H9 (cell line): ENCODE results near the gene KDM5B. TPM values are rescaled to one million over a fixed set of nuclear protein-coding genes. Genes with fewer than 3 reads are reported as not detected.

Experiments
- DNase-seq: peaks from one replicate; pipeline ENCODE4 v3.0.0-alpha.2; 2017
- H2AFZ ChIP-seq: one replicate; pipeline ENCODE4 v1.6.1; 2013; ENCODE audit warnings: mild to moderate bottlenecking, low read length, control low read depth, moderate library complexity
- H2AK5ac ChIP-seq: 2 replicates; pipeline ENCODE4 v1.6.1; 2013; ENCODE audit warnings: low read length, control low read depth, mixed read lengths; ENCODE audit not compliant: insufficient read length
- H2BK120ac ChIP-seq: one replicate; pipeline ENCODE4 v1.6.1; 2013; ENCODE audit warnings: low read depth, mild to moderate bottlenecking, low read length, control low read depth, inconsistent platforms; ENCODE audit not compliant: poor library complexity, severe bottlenecking
- H2BK12ac ChIP-seq: 2 replicates; pipeline ENCODE4 v1.6.1; 2013; ENCODE audit warnings: low read length, control low read depth, mixed read lengths, low read depth; ENCODE audit not compliant: insufficient read length
- H2BK15ac ChIP-seq: 2 replicates; pipeline ENCODE4 v1.6.1; 2013; ENCODE audit warnings: low read depth, low read length, control low read depth
- H2BK20ac ChIP-seq: one replicate; pipeline ENCODE4 v1.6.1; 2013; ENCODE audit warnings: low read depth, mild to moderate bottlenecking, low read length, control low read depth, inconsistent platforms; ENCODE audit not compliant: poor library complexity, severe bottlenecking
- H2BK5ac ChIP-seq: 2 replicates; pipeline ENCODE4 v1.6.1; 2013; ENCODE audit warnings: low read length, control low read depth, mixed read lengths; ENCODE audit not compliant: insufficient read length
- H3K14ac ChIP-seq: 2 replicates; pipeline ENCODE4 v1.6.1; 2013; ENCODE audit warnings: low read length, control low read depth; ENCODE audit not compliant: insufficient read depth
- H3K18ac ChIP-seq: 2 replicates; pipeline ENCODE4 v1.6.1; 2013; ENCODE audit warnings: low read depth, mild to moderate bottlenecking, mixed read lengths, low read length, control low read depth; ENCODE audit not compliant: insufficient read length
- H3K23ac ChIP-seq: 2 replicates; pipeline ENCODE4 v1.6.1; 2013; ENCODE audit warnings: low read length, control low read depth, mixed read lengths, low read depth; ENCODE audit not compliant: insufficient read length
- H3K23me2 ChIP-seq: 2 replicates; pipeline ENCODE4 v1.6.1; 2013; ENCODE audit warnings: low read depth, mild to moderate bottlenecking, mixed read lengths, low read length, control low read depth; ENCODE audit not compliant: insufficient read length, poor library complexity, severe bottlenecking
- H3K27ac ChIP-seq: 2 replicates; pipeline ENCODE4 v1.5.1; 2013; ENCODE audit warnings: low read length, control low read depth, mixed read lengths, low read depth; ENCODE audit not compliant: insufficient read length
- H3K27me3 ChIP-seq: 2 replicates; pipeline ENCODE4 v1.6.1; 2013; ENCODE audit warnings: low read length, control low read depth, inconsistent platforms; ENCODE audit not compliant: insufficient read depth
- H3K4ac ChIP-seq: 2 replicates; pipeline ENCODE4 v1.6.1; 2013; ENCODE audit warnings: low read depth, mild to moderate bottlenecking, control low read depth, inconsistent platforms, low read length, moderate library complexity
- H3K4me1 ChIP-seq: 2 replicates; pipeline ENCODE4 v1.6.1; 2013; ENCODE audit warnings: low read length, control low read depth, inconsistent platforms; ENCODE audit not compliant: insufficient read depth
- H3K4me2 ChIP-seq: 2 replicates; pipeline ENCODE4 v1.6.1; 2013; ENCODE audit warnings: low read length, control low read depth, mixed read lengths; ENCODE audit not compliant: insufficient read length, insufficient read depth
- H3K56ac ChIP-seq: 2 replicates; pipeline ENCODE4 v1.6.1; 2013; ENCODE audit warnings: low read depth, mild to moderate bottlenecking, mixed read lengths, low read length, control low read depth; ENCODE audit not compliant: insufficient read length
- H3K79me1 ChIP-seq: 2 replicates; pipeline ENCODE4 v1.6.1; 2013; ENCODE audit warnings: low read depth, mild to moderate bottlenecking, moderate library complexity, low read length, control low read depth, inconsistent platforms; ENCODE audit not compliant: insufficient read depth, poor library complexity, severe bottlenecking
- H3K79me2 ChIP-seq: 2 replicates; pipeline ENCODE4 v1.6.1; 2013; ENCODE audit warnings: low read length, control low read depth, inconsistent platforms; ENCODE audit not compliant: insufficient read depth
- H3K9ac ChIP-seq: 2 replicates; pipeline ENCODE4 v1.6.1; 2013; ENCODE audit warnings: low read length, control low read depth, mixed read lengths; ENCODE audit not compliant: insufficient read length; ENCODE audit errors: extremely low read depth
- H3K9me3 ChIP-seq: one replicate; pipeline ENCODE4 v1.6.1; 2013; ENCODE audit warnings: low read depth, low read length, inconsistent platforms; ENCODE audit not compliant: control insufficient read depth
- H3T11ph ChIP-seq: one replicate; pipeline ENCODE4 v1.6.1; 2013; ENCODE audit warnings: mild to moderate bottlenecking, low read length, control low read depth, inconsistent platforms
- H4K20me1 ChIP-seq: one replicate; pipeline ENCODE4 v1.6.1; 2013; ENCODE audit not compliant: control insufficient read depth, insufficient read length, insufficient read depth
- H4K5ac ChIP-seq: 2 replicates; pipeline ENCODE4 v1.6.1; 2013; ENCODE audit warnings: low read depth, mild to moderate bottlenecking, mixed read lengths, low read length, control low read depth; ENCODE audit not compliant: insufficient read length
- H4K8ac ChIP-seq: replicated peaks from 2 replicates; pipeline ENCODE4 v1.6.1; 2013; ENCODE audit warnings: low read length, control low read depth, mixed read lengths, low read depth; ENCODE audit not compliant: insufficient read length
- H4K91ac ChIP-seq: 2 replicates; pipeline ENCODE4 v1.6.1; 2013; ENCODE audit warnings: low read depth, mild to moderate bottlenecking, moderate library complexity, mixed read lengths, low read length, control low read depth; ENCODE audit not compliant: insufficient read length
- H3K27ac Mint-ChIP-seq, 3 experiments: 2 replicates in 2 of 3; 3 replicates in 1 of 3; pipeline ENCODE4 v1.8.0; 2020 to 2021; ENCODE audit warnings: mixed read lengths in 3 of 3, mild to moderate bottlenecking in 1 of 3, moderate library complexity in 1 of 3
- H3K27me3 Mint-ChIP-seq: 2 replicates; pipeline ENCODE4 v1.8.0; 2021; ENCODE audit warnings: low read depth, mild to moderate bottlenecking, moderate library complexity, mixed read lengths
- H3K36me3 Mint-ChIP-seq, 3 experiments: 2 replicates in 2 of 3; 3 replicates in 1 of 3; pipeline ENCODE4 v1.8.0; 2020 to 2021; ENCODE audit warnings: low read depth in 3 of 3, mixed read lengths in 3 of 3; ENCODE audit not compliant: insufficient read depth in 1 of 3
- H3K4me1 Mint-ChIP-seq, 2 experiments: 2 replicates each; pipeline ENCODE4 v1.8.0; 2020; ENCODE audit warnings: mixed read lengths in 2 of 2
- H3K4me3 Mint-ChIP-seq, 2 experiments: 2 replicates in 1 of 2; 3 replicates in 1 of 2; pipeline ENCODE4 v1.8.0; 2020 to 2021; ENCODE audit warnings: mild to moderate bottlenecking in 2 of 2, mixed read lengths in 2 of 2, moderate library complexity in 1 of 2
- H3K9me3 Mint-ChIP-seq, 2 experiments: 2 replicates in 1 of 2; 3 replicates in 1 of 2; pipeline ENCODE4 v1.8.0; 2020; ENCODE audit warnings: mild to moderate bottlenecking in 2 of 2, mixed read lengths in 2 of 2, moderate library complexity in 1 of 2
- WGBS: extraction: QIAGEN DNeasy Blood & Tissue Kit; methylation state at CpG from one replicate; pipeline ENCODE4 v1.1.7; 2013; ENCODE audit warnings: missing lambda C conversion rate, low lambda C conversion rate, mixed read lengths; ENCODE audit not compliant: insufficient read length; ENCODE audit errors: extremely low coverage; 5-methylcytosine and 5-hydroxymethylcytosine counted together
- total RNA-seq: library from RNA; stranded (reverse); gene quantifications from 2 replicates; pipeline ENCODE4 v1.2.1, GENCODE V29; 2021
- TF ChIP-seq, protein P1 (sequence below): fragments of 200-600 bp; sonication (generic); conservative IDR thresholded peaks from 3 replicates; pipeline ENCODE4 v1.8.0; 2021; ENCODE audit warnings: antibody characterized with exemption, mild to moderate bottlenecking

The KDM5B gene
- total RNA-seq, 1 experiment from 2014 or later, result 210 TPM

DNA sequence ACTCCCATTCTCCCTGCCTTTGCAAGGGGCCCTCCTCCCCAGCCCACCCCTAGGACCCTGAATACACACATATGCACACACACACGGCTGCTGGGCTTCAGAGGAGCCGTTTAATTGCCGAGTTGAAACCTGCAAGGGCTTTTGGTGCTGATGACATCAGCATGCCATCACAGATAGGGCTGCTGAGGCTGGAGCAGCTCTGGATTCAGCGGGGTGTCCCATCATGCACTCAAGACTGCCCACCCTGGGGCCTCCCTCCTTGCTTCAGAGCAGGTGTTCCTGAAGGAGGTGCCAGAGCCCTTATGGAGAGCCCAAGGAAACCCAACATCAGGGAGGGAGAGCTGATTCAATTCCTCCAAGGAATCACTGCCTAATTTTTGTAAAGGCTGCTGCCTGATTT lies 103.6 kb downstream of the KDM5B start:
- H3K27ac Mint-ChIP-seq, result no peak overlapping the region; a peak in 1 of 7 replicates
- H3K4me1 Mint-ChIP-seq, result peaks cover 11 to 40% of the 10 kb centered on the region in 2 experiments; a peak in 3 of 4 replicates
- H2BK20ac ChIP-seq, result no peak overlapping the region
- no peak overlapping the region for H4K5ac ChIP-seq
- peaks cover 3% of the 10 kb centered on the region; the same call in 1 of the 2 replicates for H3K4me1 ChIP-seq
- no peak overlapping the region for H3K4me2 ChIP-seq
- no peak overlapping the region for H3K23ac ChIP-seq
- no peak overlapping the region for H2BK12ac ChIP-seq
- no peak overlapping the region for H3T11ph ChIP-seq
- H3K9me3 Mint-ChIP-seq, result no peaks in the 10 kb centered on the region
- no peak overlapping the region for H3K4me3 Mint-ChIP-seq
- WGBS, result no CpG with 5 or more reads among the region's 4 CpGs
- no peaks in the 10 kb centered on the region for H3K79me1 ChIP-seq
- no peak overlapping the region for H2BK5ac ChIP-seq
- H3K27me3 ChIP-seq, result no peaks in the 10 kb centered on the region; the same call in 1 of the 2 replicates
- no peak overlapping the region for H2AK5ac ChIP-seq
- peaks cover 5% of the 10 kb centered on the region for H3K23me2 ChIP-seq
- no peaks in the 10 kb centered on the region; a peak in 2 of 7 replicates for H3K36me3 Mint-ChIP-seq
- no peak overlapping the region for H4K91ac ChIP-seq
- no peak overlapping the region for H4K8ac ChIP-seq
- H3K27ac ChIP-seq, result no peak overlapping the region
- H4K20me1 ChIP-seq, result no peaks in the 10 kb centered on the region
- H2AFZ ChIP-seq, result no peak overlapping the region
- no peak overlapping the region for H3K18ac ChIP-seq
- TF ChIP-seq, protein P1, sequence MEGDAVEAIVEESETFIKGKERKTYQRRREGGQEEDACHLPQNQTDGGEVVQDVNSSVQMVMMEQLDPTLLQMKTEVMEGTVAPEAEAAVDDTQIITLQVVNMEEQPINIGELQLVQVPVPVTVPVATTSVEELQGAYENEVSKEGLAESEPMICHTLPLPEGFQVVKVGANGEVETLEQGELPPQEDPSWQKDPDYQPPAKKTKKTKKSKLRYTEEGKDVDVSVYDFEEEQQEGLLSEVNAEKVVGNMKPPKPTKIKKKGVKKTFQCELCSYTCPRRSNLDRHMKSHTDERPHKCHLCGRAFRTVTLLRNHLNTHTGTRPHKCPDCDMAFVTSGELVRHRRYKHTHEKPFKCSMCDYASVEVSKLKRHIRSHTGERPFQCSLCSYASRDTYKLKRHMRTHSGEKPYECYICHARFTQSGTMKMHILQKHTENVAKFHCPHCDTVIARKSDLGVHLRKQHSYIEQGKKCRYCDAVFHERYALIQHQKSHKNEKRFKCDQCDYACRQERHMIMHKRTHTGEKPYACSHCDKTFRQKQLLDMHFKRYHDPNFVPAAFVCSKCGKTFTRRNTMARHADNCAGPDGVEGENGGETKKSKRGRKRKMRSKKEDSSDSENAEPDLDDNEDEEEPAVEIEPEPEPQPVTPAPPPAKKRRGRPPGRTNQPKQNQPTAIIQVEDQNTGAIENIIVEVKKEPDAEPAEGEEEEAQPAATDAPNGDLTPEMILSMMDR, result no peak
- H3K14ac ChIP-seq, result no peak overlapping the region
- H3K4ac ChIP-seq, result no peak overlapping the region
- H2BK15ac ChIP-seq, result no peak overlapping the region
- H3K56ac ChIP-seq, result no peak overlapping the region
- H3K9ac ChIP-seq, result no peak overlapping the region
- no peak overlapping the region for H2BK120ac ChIP-seq
- H3K79me2 ChIP-seq, result no peaks in the 10 kb centered on the region
- peaks cover 26% of the 10 kb centered on the region for H3K27me3 Mint-ChIP-seq
- no peaks in the 10 kb centered on the region for H3K9me3 ChIP-seq
- no peak for DNase-seq
